Measurements from ENCODE around the gene HRCT1. TPM values are rescaled to one million over a fixed set of nuclear protein-coding genes. Genes with fewer than 3 reads are reported as not detected.
A peak's percentile ranks its signal among the peaks of the same experiment; 100 is the strongest.
"Not testable (repeated sequence)": the region's sequence is repeated elsewhere in the genome, so short reads cannot be mapped to it uniquely, and the experiment has no call there.

The HRCT1 gene
- total RNA-seq, 1 donor from 2014 or later = 6.2 TPM

DNA sequence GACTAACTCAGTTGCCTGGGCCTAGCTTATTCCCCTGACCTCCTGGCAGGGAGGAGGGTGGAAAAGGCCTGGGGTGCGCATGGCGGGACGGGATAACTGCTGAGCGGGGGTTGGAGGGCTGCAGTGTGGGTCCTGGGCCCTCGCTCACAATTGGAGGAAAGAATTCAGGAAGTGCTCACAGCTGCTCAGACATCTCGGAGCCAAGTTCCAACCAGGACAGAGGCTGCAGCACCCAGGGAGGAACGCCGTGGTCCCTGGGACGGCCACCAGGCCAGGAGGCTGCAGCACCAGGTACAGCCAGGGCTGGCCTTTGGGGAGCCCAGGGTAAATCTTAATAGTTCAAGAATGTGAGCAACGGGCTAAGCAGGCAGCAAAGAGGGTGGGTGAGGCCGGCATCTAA, 3.3 kb downstream of the HRCT1 start, which contains the start of gene SPAAR:
TSS of gene SPAAR (plus strand) at position 217 of the 400 bp plus-strand sequence. CDS start 974 bp downstream, outside the sequence.
- H3K4me1 ChIP-seq = peaks cover 87% of the 10 kb centered on the region
- no peaks in the 10 kb centered on the region for H3K36me3 ChIP-seq
- peak within 1 kb of the TSS; percentile 67 for H3K4me3 ChIP-seq
- TF ChIP-seq, protein P1, sequence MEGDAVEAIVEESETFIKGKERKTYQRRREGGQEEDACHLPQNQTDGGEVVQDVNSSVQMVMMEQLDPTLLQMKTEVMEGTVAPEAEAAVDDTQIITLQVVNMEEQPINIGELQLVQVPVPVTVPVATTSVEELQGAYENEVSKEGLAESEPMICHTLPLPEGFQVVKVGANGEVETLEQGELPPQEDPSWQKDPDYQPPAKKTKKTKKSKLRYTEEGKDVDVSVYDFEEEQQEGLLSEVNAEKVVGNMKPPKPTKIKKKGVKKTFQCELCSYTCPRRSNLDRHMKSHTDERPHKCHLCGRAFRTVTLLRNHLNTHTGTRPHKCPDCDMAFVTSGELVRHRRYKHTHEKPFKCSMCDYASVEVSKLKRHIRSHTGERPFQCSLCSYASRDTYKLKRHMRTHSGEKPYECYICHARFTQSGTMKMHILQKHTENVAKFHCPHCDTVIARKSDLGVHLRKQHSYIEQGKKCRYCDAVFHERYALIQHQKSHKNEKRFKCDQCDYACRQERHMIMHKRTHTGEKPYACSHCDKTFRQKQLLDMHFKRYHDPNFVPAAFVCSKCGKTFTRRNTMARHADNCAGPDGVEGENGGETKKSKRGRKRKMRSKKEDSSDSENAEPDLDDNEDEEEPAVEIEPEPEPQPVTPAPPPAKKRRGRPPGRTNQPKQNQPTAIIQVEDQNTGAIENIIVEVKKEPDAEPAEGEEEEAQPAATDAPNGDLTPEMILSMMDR (IDR thresholded peaks at IDR 0.05; ENCODE audit: borderline replicate concordance) = no peak
- H3K9me3 ChIP-seq (replicated peaks) = no peaks in the 10 kb centered on the region
- DNase-seq = peak; percentile 46
- H3K27ac ChIP-seq (replicated peaks) = peak within 1 kb of the TSS; percentile 98
- intact Hi-C loops (cut with micrococcal nuclease) = loop anchor here (5.0 to 10.0 kb wide), 2 partner anchors 38 to 116 kb away; no protein-coding TSS in a partner anchor
- no peaks in the 10 kb centered on the region for H3K27me3 ChIP-seq (ENCODE audit: low read depth)

DNA sequence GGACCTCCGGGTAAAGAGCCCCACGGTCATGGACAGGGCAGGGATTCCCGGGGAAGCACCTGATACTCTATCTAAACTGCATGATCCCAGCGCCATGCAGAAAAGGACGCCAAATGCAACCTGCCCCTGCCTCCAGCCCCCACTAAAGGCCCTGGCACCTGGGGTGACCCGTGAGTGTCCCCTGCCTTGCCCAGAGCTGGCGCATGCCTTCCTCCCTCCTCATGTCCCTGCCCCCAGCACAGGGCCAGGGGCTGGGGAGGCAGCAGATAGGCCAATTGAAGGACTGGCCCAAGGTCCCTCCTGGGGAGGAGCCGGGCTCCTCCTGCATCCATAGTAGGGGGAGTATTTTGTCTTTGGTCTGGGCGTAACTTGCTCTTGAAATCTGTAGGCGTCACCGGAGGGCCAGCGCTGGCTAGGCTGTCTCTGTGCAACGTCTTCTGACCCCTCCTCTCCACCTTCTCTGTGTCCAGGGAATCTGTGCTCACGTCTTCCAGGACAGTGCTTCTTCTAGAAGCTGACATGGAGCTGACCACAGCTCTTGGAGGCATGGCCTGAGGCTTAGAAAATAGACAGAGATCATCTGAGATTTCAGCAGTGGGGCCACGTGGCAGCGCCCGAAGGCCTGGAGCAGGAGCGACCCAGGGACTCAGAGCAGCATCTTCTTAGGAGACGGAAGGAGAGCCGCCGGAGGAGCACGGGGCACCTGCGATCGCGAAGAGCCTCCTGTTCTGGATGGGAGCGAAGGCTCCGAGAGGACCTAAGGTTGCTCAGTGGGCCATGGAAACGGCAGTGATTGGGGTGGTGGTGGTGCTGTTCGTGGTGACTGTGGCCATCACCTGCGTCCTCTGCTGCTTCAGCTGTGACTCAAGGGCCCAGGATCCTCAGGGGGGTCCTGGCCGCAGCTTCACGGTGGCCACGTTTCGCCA, 3.9 kb downstream of the HRCT1 start:
- Histone ChIP-seq H3K9me3 (replicated peaks) (no peaks in the 10 kb centered on the region), H3K36me3 (no peaks in the 10 kb centered on the region), H3K27me3 (ENCODE audit: low read depth) (no peaks in the 10 kb centered on the region), H3K4me3 (peak overlapping the region; percentile 67), H3K27ac (replicated peaks) (peak overlapping the region; percentile 98), H3K4me1 (peaks cover 87% of the 10 kb centered on the region)
- DNase-seq = peak; percentile 67
- TF ChIP-seq, protein P1 (IDR thresholded peaks at IDR 0.05; ENCODE audit: borderline replicate concordance) = no peak
- intact Hi-C loops (cut with micrococcal nuclease) = loop anchor here (5.0 to 10.0 kb wide), 2 partner anchors 37 to 115 kb away; no protein-coding TSS in a partner anchor

DNA sequence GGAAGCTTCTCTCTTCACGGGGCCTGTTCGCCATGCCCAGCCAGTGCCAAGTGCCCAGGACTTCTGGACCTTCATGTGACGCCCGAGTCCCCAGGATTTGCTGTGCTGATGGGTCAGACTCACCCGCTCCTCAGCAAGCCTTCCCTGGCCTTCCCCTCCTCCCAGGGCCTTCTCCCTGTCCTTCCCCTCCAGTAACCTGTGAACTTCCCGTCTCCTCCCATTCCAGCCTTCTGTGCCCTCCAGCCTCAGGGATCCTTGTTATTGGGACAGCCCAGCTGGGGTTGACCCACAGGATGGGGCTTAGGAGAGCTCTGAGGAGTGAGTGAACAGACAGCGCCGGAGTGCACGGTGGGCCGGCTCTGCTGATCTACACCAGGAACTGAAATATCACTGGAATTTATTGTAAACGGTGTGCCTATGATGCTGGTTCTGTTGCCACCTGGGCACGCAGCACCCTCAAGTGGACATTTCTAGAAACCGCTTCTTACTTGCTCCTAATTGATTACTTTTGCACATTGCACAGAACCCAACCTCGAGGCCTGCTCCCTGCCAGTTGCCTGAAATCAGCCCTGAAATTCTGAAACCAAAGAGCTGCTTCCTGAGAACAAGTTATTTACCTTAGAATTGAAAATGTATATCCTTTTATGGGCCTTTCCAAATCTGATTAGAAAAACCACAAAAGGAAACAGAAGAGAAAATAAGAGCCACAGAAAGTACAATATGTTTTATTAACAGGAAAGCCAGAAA, 4.8 kb downstream of the HRCT1 start:
- intact Hi-C loops (cut with micrococcal nuclease) = no loop called here
- H3K4me1 ChIP-seq = peaks cover 87% of the 10 kb centered on the region
- peak; percentile 39 for DNase-seq
- H3K27me3 ChIP-seq (ENCODE audit: low read depth) = no peaks in the 10 kb centered on the region
- peak overlapping the region; percentile 67 for H3K4me3 ChIP-seq
- no peaks in the 10 kb centered on the region for H3K36me3 ChIP-seq
- TF ChIP-seq, protein P1 (IDR thresholded peaks at IDR 0.05; ENCODE audit: borderline replicate concordance) = peak; percentile 63
- peak overlapping the region; percentile 98 for H3K27ac ChIP-seq (replicated peaks)
- no peaks in the 10 kb centered on the region for H3K9me3 ChIP-seq (replicated peaks)

DNA sequence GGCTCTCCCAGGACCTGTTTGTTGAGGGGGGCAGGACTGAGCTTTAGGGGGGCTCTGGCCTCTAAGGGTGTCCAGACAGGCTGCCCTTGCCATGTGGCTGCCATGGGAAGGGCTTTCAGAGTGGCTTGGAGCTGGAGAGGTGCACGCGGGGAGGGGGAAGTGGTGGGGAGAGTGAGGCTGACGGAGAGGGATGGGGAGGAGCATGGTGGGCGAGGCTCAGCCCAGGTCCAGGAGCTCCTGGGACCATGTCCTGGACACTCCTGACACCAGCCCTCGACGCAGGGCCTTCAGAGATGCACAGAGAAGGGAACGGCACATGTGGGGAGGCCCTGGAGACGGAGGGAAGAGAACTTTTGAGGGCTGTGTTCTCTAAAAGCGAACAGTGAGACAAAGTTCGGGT, 5.7 kb downstream of the HRCT1 start:
- peaks cover 88% of the 10 kb centered on the region for H3K4me1 ChIP-seq
- intact Hi-C loops (cut with micrococcal nuclease) = no loop called here
- no peaks in the 10 kb centered on the region for H3K36me3 ChIP-seq
- peak overlapping the region; percentile 67 for H3K4me3 ChIP-seq
- TF ChIP-seq, protein P1 (IDR thresholded peaks at IDR 0.05; ENCODE audit: borderline replicate concordance) = no peak
- DNase-seq = peak; percentile 47
- H3K27ac ChIP-seq (replicated peaks) = peak overlapping the region; percentile 98
- no peaks in the 10 kb centered on the region for H3K27me3 ChIP-seq (ENCODE audit: low read depth)
- no peaks in the 10 kb centered on the region for H3K9me3 ChIP-seq (replicated peaks)

DNA sequence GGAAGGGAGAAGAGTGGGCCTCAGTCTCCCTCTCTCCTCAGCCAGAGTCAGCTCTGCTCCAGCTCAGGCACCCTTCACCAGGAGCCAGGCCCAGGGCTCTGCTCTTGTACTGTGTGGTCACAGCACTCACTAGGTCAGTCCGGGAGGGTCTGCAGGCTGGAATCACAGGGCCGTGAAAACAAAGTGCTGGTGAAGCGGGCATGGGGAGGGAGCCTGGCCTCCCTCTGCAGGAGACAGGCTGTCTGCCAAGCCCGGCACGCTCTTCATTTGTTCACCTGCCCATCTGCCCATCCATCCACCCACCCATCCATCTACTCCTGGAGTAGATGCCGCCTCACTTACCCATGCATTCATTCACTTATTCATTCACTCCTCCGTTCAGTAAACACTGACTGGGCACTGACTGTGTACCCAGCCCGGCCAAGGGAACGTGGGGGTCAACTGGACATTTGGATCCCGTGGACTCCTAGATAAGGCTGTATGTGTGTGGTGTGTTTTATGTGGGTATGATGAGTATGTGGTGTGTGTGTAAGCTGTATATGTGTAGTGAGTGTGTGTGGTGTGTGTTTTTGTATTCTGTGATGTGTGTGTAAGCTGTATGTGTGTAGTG, 6.9 kb downstream of the HRCT1 start:
- TF ChIP-seq, protein P1 (IDR thresholded peaks at IDR 0.05; ENCODE audit: borderline replicate concordance) = no peak
- Histone ChIP-seq H3K27me3 (ENCODE audit: low read depth) (no peaks in the 10 kb centered on the region), H3K4me3 (peak overlapping the region; percentile 67), H3K9me3 (replicated peaks) (no peaks in the 10 kb centered on the region), H3K36me3 (no peaks in the 10 kb centered on the region), H3K27ac (replicated peaks) (peak overlapping the region; percentile 98), H3K4me1 (peaks cover 88% of the 10 kb centered on the region)
- no peak for DNase-seq
- intact Hi-C loops (cut with micrococcal nuclease) = no loop called here

DNA sequence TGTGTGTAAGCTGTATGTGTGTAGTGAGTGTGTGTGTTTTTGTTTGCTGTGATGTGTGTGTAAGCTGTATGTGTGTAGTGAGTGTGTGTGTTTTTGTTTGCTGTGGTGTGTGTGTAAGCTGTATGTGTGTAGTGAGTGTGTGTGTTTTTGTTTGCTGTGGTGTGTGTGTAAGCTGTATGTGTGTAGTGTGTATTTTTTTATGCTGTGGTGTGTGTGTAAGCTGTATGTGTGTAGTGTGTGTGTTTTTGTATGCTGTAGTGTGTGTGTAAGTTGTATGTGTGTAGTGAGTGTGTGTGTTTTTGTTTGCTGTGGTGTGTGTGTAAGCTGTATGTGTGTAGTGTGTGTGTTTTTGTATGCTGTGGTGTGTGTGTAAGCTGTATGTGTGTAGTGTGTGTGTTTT, 7.4 kb downstream of the HRCT1 start:
- H3K27ac ChIP-seq (replicated peaks) = peak overlapping the region; percentile 98
- DNase-seq; H3K27me3 ChIP-seq (ENCODE audit: low read depth); H3K36me3 ChIP-seq; H3K9me3 ChIP-seq (replicated peaks); intact Hi-C loops (cut with micrococcal nuclease): not testable (repeated sequence)
- H3K4me3 ChIP-seq = peak overlapping the region; percentile 67
- H3K4me1 ChIP-seq = peaks cover 88% of the 10 kb centered on the region

Data from left ventricle myocardium inferior (tissue), 1 donor.